HepG2 (cell line): Measurements from ENCODE around the gene PXK. TPM values are rescaled to one million over a fixed set of nuclear protein-coding genes. Genes with fewer than 3 reads are reported as not detected.

ENCODE experiments used
- CTCF ChIP-seq: sonication (generic); formaldehyde crosslinking; IDR thresholded peaks from 2 replicates; pipeline ENCODE4 v1.5.0; 2020; ENCODE audit warnings: mild to moderate bottlenecking, missing genetic modification reagents, moderate library complexity
- EZH2 ChIP-seq: conservative IDR thresholded peaks from 2 replicates; pipeline ENCODE4 v1.6.1; 2012; ENCODE audit warnings: mild to moderate bottlenecking, low read depth, low read length, moderate library complexity
- FLYWCH1 ChIP-seq: sonication (generic); formaldehyde crosslinking; IDR thresholded peaks from 2 replicates; pipeline ENCODE4 v1.8.1; 2023; ENCODE audit warnings: mild to moderate bottlenecking, missing genetic modification reagents
- PRDM10 ChIP-seq: sonication (generic); formaldehyde crosslinking; IDR thresholded peaks from 2 replicates; pipeline ENCODE4 v1.4.0; 2020; ENCODE audit warnings: low read depth, missing genetic modification reagents
- RAD21 ChIP-seq: fragments of 450-650 bp; formaldehyde crosslinking; IDR thresholded peaks from 2 replicates; pipeline ENCODE4 v1.5.0; 2020; ENCODE audit warnings: mild to moderate bottlenecking
- SMC3 ChIP-seq: IDR thresholded peaks from 2 replicates; pipeline ENCODE4 v1.6.1; 2011; ENCODE audit warnings: low read length, improper control_type of control experiment
- STAG1 ChIP-seq: sonication (generic); formaldehyde crosslinking; IDR thresholded peaks from 2 replicates; pipeline ENCODE4 v1.4.0; 2020; ENCODE audit warnings: missing genetic modification reagents
- TEAD3 ChIP-seq: optimal IDR thresholded peaks from 2 replicates; pipeline ENCODE3; 2016; ENCODE audit warnings: borderline replicate concordance
- ZNF607 ChIP-seq: sonication (generic); formaldehyde crosslinking; IDR thresholded peaks from 2 replicates; pipeline ENCODE4 v1.5.1; 2020; ENCODE audit warnings: missing genetic modification reagents, mild to moderate bottlenecking, borderline replicate concordance
- polyA plus RNA-seq, 8 experiments: library from polyadenylated mRNA; depleted of rRNA in 3 of 8; stranded (reverse) in 7 of 8; unstranded in 1 of 8; fragments of >200 nt; fragmentation: Illumina TruSeq in 4 of 8; extraction: Trizol in 4 of 8; gene quantifications; 2 replicates each; pipeline versions ENCODE4 v1.2.1 to v1.2.3, GENCODE V29; 2011 to 2016; ENCODE audit warnings: low read depth in 4 of 8, missing spikeins in 1 of 8, mixed read lengths in 1 of 8; ENCODE audit not compliant: insufficient read depth in 1 of 8
- total RNA-seq, 5 experiments: library from RNA; depleted of rRNA; stranded (reverse); fragments of >200 nt; fragmentation: Illumina TruSeq; extraction: Trizol; gene quantifications; 2 replicates each; pipeline ENCODE4 v1.2.3, GENCODE V29; 2016; ENCODE audit warnings: low read depth in 1 of 5

PXK gene
- total and polyA plus RNA-seq, 2 of the 13 experiments (the other 11 are each of a cell fraction or from before 2014, with no cell fraction given), result 6.4 to 18.6 TPM

- TF ChIP-seq PRDM10 (CRISPR knock-in tag) (no peak), STAG1 (CRISPR knock-in tag) (peak; percentile 85), FLYWCH1 (CRISPR knock-in tag) (no peak), ZNF607 (CRISPR knock-in tag) (no peak), EZH2 (no peak), CTCF (CRISPR knock-in tag) (peak; percentile 66), TEAD3 (CRISPR knock-in tag) (no peak), RAD21 (CRISPR knock-in tag) (peak; percentile 63), SMC3 (peak; percentile 75)
- TF ChIP-seq, all 625 proteins: peak for 4
Measured at GRCh38 chr3:58299839-58300516, 32.7 kb upstream of the PXK start (continued).
